HUES64 (cell line): ENCODE measurements around the gene TARBP1.

ENCODE experiments used
- H3K27ac ChIP-seq: 2 replicates; pipeline ENCODE4 v1.7.0; 2013; ENCODE audit warnings: low read depth, low read length, inconsistent platforms
- H3K27me3 ChIP-seq: 2 replicates; pipeline ENCODE4 v1.6.1; 2013; ENCODE audit warnings: mild to moderate bottlenecking, low read length; ENCODE audit not compliant: insufficient read depth
- H3K36me3 ChIP-seq: 2 replicates; pipeline ENCODE4 v1.6.1; 2013; ENCODE audit warnings: mild to moderate bottlenecking, low read length; ENCODE audit not compliant: insufficient read depth
- H3K4me1 ChIP-seq: 2 replicates; pipeline ENCODE4 v1.6.1; 2013; ENCODE audit warnings: mild to moderate bottlenecking, low read length, moderate library complexity; ENCODE audit not compliant: insufficient read depth
- H3K4me3 ChIP-seq: 2 replicates; pipeline ENCODE4 v1.5.1; 2013; ENCODE audit warnings: mild to moderate bottlenecking, low read length, moderate library complexity
- H3K9ac ChIP-seq: 2 replicates; pipeline ENCODE4 v1.6.1; 2013; ENCODE audit warnings: mild to moderate bottlenecking, low read depth, low read length
- H3K9me3 ChIP-seq: 2 replicates; pipeline ENCODE4 v1.6.1; 2013; ENCODE audit warnings: low read depth, low read length; ENCODE audit not compliant: insufficient read depth
- WGBS: fragments of 150-250, 120-280 bp; methylation state at CpG from one replicate; pipeline ENCODE4 v1.1.7; 2013; ENCODE audit warnings: missing lambda C conversion rate; 5-methylcytosine and 5-hydroxymethylcytosine counted together

The TARBP1 gene

GRCh38 chr1:234489698-234490077 is 10.7 kb upstream of the TARBP1 start:
- Histone ChIP-seq H3K4me1 (peaks cover 6% of the 10 kb centered on the region; the same call in 1 of the 2 replicates), H3K36me3 (no peaks in the 10 kb centered on the region)
- WGBS: 88% methylated on average over 2 of the region's 2 CpGs

GRCh38 chr1:234489007-234489697 is 10.2 kb upstream of the TARBP1 start:
- H3K4me3 ChIP-seq: no peak overlapping the region
- H3K9me3 ChIP-seq: no peaks in the 10 kb centered on the region
- H3K9ac ChIP-seq: no peak overlapping the region
- H3K4me1 ChIP-seq: peaks cover 5% of the 10 kb centered on the region; the same call in 1 of the 2 replicates
- H3K36me3 ChIP-seq: no peaks in the 10 kb centered on the region
- no peak overlapping the region for H3K27ac ChIP-seq
- 69% methylated on average over 11 of the region's 11 CpGs for WGBS
- peaks cover 2% of the 10 kb centered on the region for H3K27me3 ChIP-seq

More at GRCh38 chr1:234489698-234490077, 10.7 kb upstream of the TARBP1 start:
- H3K4me3 ChIP-seq: no peak overlapping the region
- H3K27me3 ChIP-seq: no peaks in the 10 kb centered on the region; the same call in 1 of the 2 replicates
- H3K9ac ChIP-seq: no peak overlapping the region
- no peak overlapping the region for H3K27ac ChIP-seq
- no peaks in the 10 kb centered on the region for H3K9me3 ChIP-seq

GRCh38 chr1:234488054-234489006 is 9.4 kb upstream of the TARBP1 start:
- WGBS: 90% methylated on average over 8 of the region's 9 CpGs
- Histone ChIP-seq H3K27ac (no peak overlapping the region), H3K4me3 (no peak overlapping the region), H3K4me1 (peaks cover 5% of the 10 kb centered on the region; the same call in 1 of the 2 replicates), H3K36me3 (no peaks in the 10 kb centered on the region), H3K9ac (no peak overlapping the region), H3K27me3 (peaks cover 5% of the 10 kb centered on the region), H3K9me3 (no peaks in the 10 kb centered on the region)

- Histone ChIP-seq H3K36me3 (no peaks in the 10 kb centered on the region), H3K27me3 (peaks cover 17% of the 10 kb centered on the region), H3K9ac (no peak overlapping the region), H3K4me1 (peaks cover 5% of the 10 kb centered on the region; the same call in 1 of the 2 replicates), H3K4me3 (no peak overlapping the region), H3K27ac (no peak overlapping the region), H3K9me3 (no peaks in the 10 kb centered on the region)
- 92% methylated on average over 12 of the region's 12 CpGs for WGBS
Observed at GRCh38 chr1:234486858-234487840, 8.2 kb upstream of the TARBP1 start.

- no peaks in the 10 kb centered on the region for H3K4me1 ChIP-seq
- H3K27me3 ChIP-seq: peaks cover 31% of the 10 kb centered on the region
- 88% methylated on average over 17 of the region's 17 CpGs for WGBS
- H3K36me3 ChIP-seq: no peaks in the 10 kb centered on the region
- no peak overlapping the region for H3K4me3 ChIP-seq
- H3K27ac ChIP-seq: no peak overlapping the region
- no peak overlapping the region for H3K9ac ChIP-seq
- H3K9me3 ChIP-seq: no peaks in the 10 kb centered on the region
Observed at GRCh38 chr1:234484991-234485739, 6.2 kb upstream of the TARBP1 start.

- no peaks in the 10 kb centered on the region for H3K9me3 ChIP-seq
- 92% methylated on average over 1 of the region's 3 CpGs for WGBS
- no peak overlapping the region for H3K27ac ChIP-seq
- no peaks in the 10 kb centered on the region for H3K4me1 ChIP-seq
- H3K9ac ChIP-seq: no peak overlapping the region
- H3K4me3 ChIP-seq: no peak overlapping the region
- H3K27me3 ChIP-seq: peaks cover 31% of the 10 kb centered on the region
- H3K36me3 ChIP-seq: no peaks in the 10 kb centered on the region
Observed at GRCh38 chr1:234484218-234484617, 5.2 kb upstream of the TARBP1 start.

- no peak overlapping the region for H3K27ac ChIP-seq
- H3K9me3 ChIP-seq: no peaks in the 10 kb centered on the region
- no peak overlapping the region for H3K9ac ChIP-seq
- no peaks in the 10 kb centered on the region for H3K36me3 ChIP-seq
- 95% methylated on average over 5 of the region's 5 CpGs for WGBS
- H3K4me3 ChIP-seq: no peak overlapping the region
- peaks cover 8% of the 10 kb centered on the region; the same call in 1 of the 2 replicates for H3K4me1 ChIP-seq
- H3K27me3 ChIP-seq: peaks cover 35% of the 10 kb centered on the region
Observed at GRCh38 chr1:234481771-234482170, 2.8 kb upstream of the TARBP1 start.

GRCh38 chr1:234479866-234480265 is 887 bp upstream of the TARBP1 start:
- 96% methylated on average over 2 of the region's 2 CpGs for WGBS
- H3K9ac ChIP-seq: no peak overlapping the region
- H3K9me3 ChIP-seq: no peaks in the 10 kb centered on the region
- no peak overlapping the region for H3K4me3 ChIP-seq
- peaks cover 35% of the 10 kb centered on the region for H3K27me3 ChIP-seq
- no peak overlapping the region for H3K27ac ChIP-seq
- H3K4me1 ChIP-seq: peaks cover 21% of the 10 kb centered on the region
- no peaks in the 10 kb centered on the region for H3K36me3 ChIP-seq

- Histone ChIP-seq H3K27me3 (peaks cover 34% of the 10 kb centered on the region), H3K4me3 (peak overlapping the region; percentile 89), H3K9ac (peak overlapping the region; percentile 90), H3K4me1 (peaks cover 24% of the 10 kb centered on the region), H3K36me3 (no peaks in the 10 kb centered on the region), H3K27ac (no peak overlapping the region), H3K9me3 (no peaks in the 10 kb centered on the region)
- WGBS: 33% methylated on average over 5 of the region's 5 CpGs
Observed at GRCh38 chr1:234479310-234479559, 256 bp upstream of the TARBP1 start.

GRCh38 chr1:234478152-234478480 is 863 bp downstream of the TARBP1 start:
- no peaks in the 10 kb centered on the region for H3K36me3 ChIP-seq
- peaks cover 24% of the 10 kb centered on the region for H3K4me1 ChIP-seq
- under 1% methylated on average over 43 of the region's 43 CpGs for WGBS
- peaks cover 28% of the 10 kb centered on the region for H3K27me3 ChIP-seq
- no peaks in the 10 kb centered on the region for H3K9me3 ChIP-seq
- H3K9ac ChIP-seq: peak overlapping the region; percentile 90
- peak overlapping the region; percentile 89 for H3K4me3 ChIP-seq
- H3K27ac ChIP-seq: peak overlapping the region; percentile 25; the same call in 1 of the 2 replicates
